AML-193 (cell line): ENCODE data around the gene RETREG3.

Experiments
- DNase-seq, 2 experiments: peaks; one replicate each; lab custom pipeline; 2025; lab: John Stamatoyannopoulos, UW

Gene RETREG3

DNA sequence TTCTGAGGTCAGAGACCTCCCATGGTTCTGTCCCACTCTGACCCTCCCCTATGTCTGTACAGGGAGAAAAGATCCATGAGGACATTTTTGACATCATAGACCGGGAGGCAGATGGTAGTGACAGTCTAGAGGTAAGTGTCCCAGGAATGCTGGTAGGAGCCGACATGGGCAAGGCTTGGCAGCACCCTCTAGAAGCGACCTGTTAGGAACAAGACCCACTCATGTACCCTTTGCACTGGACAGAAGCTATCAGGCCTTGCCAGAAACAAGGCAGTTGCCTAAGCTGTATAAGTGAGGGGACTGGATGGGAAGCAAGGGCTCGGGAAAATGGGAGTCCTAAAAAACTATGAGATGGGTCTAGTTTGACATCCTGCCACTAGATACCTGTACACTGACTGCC, 2.8 kb upstream of the RETREG3 start:
- no peak for DNase-seq

DNA sequence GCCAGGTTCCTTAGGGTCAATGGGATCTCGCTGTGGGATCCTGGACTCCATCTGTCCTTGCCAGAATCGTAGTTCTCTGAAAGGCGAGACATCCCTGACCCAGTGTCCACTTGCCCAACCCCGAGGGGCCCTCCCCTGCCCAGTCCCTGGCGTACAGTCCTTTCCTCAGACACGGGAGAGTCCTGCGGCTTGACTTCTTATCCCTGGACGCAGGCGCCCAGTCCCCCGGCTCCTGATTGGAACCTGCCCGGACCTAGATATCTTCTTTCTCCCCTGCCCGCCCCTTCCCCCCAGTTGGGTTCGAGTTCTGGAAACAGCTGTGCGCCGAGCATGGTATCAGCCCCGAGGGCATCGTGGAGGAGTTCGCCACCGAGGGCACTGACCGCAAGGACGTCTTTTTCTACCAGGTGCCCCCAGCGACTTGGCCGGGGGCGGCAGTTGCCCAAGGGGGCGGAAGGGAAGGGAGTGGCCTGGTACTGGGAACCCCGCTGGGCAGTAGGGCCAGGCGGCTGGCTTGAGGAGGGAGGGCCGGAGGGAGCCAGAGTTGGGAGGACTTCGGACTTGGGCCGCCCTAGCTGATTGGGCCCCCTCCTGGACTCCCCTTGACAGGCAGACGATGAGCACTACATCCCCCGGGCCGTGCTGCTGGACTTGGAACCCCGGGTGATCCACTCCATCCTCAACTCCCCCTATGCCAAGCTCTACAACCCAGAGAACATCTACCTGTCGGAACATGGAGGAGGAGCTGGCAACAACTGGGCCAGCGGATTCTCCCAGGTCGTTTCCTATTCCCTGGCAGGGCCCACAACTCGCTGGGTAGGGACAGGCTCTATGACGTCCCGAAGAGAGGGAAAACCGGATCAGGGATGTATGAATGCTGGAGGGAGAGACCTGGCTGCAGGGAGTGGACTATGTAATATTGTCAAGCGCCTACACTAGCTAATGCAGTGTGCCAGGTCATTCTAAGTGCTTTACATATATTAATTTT, 934 bp upstream of the RETREG3 start:
- peak in 1 of 2 experiments; percentile 61 for DNase-seq

DNA sequence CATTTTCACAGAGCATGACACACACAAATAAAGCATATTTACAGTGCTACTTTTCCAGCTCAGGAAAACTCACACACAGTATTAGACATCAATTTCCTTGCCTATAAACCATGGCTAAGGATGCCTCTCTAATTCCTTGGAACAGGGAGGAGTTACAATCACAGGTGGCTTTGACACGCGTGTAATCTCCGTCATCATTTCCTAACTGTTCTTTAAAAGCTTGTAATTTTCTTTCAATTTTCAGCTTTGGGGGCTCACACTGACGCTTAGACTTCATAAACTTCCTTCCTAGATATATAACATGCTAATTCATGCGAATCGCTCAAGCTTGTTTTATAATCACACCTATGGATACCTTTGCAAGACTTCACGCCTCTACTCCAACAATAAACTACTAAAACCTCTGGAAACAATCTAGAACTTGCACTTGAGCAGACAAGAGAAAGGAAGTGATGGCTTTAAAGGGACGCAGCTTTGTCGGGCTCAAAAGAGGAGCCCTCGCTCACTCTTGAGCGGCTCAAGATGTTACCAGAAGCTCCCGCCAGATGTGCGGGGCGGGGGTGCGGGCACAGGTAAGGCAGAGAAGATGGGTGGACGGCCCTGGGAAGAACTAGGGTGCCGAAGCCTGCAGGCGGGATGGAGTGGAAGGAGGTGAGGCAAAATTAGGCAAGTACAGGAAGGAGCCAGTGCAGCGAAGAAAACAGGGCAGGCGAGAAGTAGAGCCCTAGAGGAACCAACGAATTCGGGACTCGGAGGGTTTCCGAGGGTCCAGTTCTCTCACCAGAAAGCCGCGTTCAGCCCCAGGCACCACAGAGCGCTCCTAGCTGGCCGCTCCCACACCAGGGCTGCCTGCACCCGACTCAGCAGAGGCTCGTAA, 631 bp downstream of the RETREG3 start:
- no peak for DNase-seq

DNA sequence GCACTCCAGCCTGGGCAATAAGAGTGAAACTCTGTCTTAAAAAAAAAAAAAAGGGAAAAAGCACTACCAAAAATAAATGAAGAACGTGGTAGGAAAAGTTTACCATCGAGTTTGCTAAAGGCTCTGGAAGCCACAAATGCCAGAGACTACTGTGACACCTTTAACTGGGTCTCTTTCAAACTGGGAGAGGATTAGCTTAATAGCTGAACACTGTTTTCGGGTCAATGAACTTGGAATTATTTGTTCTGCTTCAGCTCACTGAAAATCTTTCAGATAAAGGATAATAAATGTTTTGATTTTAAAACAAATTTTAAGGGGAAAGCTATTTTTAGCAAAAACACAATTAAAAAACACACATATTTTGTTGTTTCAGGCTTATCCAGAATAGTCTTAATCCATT, 1.4 kb downstream of the RETREG3 start:
- no peak for DNase-seq

DNA sequence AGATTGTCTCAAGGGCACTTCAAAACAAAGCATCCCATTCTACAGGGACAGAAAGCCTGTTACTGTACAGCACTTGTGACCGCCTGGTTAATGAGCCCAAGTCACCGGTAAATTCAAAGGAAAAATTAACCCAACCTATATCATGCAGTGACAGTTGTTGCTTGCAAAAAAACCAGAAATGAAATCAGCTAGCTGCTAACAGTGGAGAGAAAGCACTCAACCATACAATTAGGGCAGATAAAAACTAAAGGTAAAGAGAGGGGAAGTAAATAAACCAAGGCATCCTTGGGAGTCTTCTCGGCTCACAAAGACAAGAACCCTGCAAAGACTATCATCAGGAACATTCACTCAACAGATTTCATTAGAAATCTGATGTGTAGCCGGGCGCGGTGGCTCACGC, 5.9 kb downstream of the RETREG3 start:
- DNase-seq = no peak

DNA sequence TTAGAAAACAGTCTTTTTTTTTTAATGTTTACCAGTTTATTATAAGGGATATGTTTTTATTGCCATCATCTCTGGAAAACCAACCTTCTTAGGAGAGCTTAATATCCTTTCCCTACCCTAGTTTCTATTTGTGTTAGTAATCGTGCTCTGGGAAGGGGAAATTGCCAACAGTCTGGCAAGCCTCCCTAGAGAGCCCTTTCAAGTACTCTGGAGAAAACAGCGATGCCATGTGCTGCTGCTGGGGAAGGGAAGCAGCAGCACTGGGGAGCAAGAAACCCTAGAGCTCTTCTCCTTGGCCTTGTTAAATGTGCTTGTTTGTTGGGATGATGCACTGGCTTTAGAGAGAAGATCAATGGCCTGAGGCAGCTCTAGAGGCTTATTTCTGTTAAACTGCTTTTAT, 10.3 kb downstream of the RETREG3 start:
- DNase-seq = no peak

DNA sequence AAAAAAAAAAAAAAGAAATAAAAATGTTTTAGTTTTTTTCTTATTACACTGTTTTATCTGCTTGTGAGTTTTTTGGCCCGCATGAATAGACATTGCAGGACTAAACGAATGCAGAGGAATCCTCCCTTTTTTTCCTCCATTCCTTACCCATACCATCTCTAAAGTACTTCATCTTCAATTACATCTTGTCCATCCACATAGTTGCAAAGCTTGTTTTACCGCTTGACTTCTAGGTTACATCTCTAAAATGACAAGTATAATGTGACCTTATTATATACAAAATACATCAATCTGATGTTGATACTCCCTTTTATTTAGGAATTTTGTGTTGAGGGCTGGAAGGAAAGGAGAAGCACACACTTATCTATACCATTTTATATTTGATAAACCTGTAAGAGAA, 12.8 kb downstream of the RETREG3 start:
- no peak for DNase-seq

DNA sequence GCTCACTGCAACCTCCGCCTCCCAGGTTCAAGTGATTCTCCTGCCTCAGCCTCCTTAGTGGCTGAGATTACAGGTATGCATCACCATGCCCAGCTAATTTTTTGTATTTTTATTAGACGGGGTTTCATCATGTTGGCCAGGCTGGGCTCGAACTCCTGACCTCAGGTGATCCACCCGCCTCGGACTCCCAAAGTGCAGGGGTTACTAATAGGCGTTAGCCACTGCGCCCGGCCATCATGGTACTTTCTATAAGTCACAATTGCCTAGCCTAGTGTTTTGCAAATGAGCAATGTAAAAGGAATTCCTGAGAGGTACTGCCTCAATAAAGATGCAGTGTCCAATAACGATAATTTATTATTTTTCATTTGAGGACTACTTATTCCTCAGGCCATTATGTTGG, 17.8 kb downstream of the RETREG3 start:
- DNase-seq = no peak

DNA sequence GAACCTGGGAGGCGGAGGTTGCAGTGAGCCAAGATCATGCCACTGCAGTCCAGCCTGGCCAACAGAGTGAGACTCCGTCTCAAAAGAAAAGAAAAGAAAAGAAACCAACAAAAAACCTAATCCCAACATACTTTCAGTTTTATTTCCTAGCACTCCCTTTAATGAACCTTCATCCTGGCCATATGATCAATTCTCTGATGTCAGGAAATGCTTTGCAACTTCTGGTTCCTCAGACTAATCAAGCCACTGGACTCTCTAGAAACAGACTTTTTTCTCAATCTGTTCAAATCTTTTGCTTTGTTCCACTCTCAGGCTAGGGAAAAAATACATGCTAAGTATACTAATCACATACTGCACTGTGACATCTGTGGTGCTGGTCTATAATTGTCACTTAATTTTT, 18.3 kb downstream of the RETREG3 start:
- no peak for DNase-seq

DNA sequence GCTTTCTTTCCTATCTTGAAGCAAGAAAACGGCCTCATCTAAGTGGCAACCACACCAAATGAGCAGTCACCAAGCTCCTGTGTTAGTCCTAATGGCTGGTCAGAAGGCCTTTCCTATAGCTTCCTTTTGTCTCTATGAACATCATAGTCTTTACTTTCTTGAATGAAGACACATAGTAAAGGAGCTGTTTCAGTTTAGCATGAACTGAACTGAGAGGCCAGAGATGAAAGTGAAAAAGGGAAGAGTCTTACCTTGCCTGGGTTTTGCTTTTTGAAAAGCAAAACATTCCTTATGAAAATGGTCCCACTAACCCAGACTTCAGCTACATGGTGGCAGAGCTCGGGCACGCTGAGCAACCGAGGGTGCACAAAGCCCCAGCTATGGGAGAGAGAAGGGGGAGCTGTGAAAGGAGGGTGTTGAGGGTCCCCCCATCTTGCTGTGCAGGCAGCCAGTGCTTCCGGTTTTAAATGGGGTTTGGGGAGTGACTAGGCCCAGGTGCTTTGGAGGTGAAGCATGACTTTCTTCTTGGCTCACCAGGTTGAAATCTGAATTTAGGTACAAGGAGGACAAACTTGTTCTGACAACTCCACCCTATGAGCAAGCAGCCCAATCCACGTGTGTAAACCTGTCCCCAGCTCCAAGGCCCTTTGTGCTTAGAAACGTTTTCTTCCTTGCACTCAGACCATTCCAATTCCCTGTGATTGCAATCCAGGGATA, 22.5 kb downstream of the RETREG3 start:
- DNase-seq = no peak

DNA sequence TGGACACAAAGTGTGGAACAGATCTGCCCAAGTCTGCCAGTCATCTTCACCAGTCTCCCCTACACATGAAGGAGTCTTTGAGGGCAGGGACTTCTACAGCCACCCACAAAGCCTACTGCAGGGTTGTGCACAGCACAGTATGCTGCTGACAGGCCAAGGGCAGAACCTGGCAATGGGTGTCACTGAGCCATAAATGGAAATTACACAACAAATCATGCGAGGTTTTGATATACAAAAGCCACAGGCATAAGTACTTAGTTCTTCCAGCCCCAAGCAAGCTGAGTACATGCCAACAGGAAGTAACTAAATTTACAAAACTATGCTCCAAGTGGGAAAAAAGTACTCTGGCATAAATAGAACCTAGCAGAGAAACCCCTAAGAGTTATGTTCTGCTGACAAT, 23.8 kb downstream of the RETREG3 start:
- peak in 1 of 2 experiments; percentile 11 for DNase-seq

DNA sequence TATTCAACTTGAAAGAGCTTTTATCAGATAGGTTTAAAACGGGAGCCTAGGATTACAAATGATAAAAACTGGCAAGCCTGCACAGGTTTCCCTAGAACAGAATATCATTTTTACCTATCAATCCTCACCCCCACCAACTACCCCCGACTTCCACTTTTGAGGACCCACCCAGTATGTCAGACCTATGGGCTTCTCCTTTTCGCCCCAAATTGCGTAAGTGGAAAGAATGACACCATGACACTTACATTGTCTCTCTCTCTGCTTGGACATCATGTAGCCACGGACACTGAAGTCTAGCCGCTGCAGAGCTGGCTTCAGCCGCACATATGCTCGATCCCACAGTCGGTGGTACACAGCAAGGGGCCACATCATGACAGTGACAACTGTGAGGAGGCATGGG, 24.3 kb downstream of the RETREG3 start:
- peak; percentile 31 to 49 for DNase-seq

DNA sequence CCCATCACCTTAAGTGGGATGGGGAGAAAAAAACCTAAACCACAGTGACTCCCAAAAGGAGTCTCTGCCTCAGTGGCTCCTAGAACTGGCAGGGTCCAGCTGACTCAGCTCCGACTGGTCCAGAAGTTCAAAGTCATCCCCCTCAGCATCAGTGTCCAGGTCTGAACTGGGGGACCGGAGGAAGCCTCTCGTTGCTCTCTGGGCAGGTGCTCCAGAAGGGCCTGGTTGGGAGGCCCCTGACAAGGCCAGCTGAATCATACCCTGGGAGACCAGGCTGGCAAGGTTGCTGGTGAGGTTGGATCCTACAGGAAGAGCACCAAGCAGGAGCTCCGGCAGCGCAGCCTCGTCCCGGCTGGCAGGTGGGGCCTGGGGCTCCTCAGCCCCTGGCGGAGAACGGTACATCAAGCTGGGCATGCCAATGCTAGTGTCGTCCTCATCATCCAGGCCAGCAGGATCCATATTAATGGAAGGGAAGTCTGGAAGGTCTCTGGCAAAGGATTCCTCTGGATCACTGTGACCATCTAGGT, 27.4 kb downstream of the RETREG3 start:
- DNase-seq = no peak

DNA sequence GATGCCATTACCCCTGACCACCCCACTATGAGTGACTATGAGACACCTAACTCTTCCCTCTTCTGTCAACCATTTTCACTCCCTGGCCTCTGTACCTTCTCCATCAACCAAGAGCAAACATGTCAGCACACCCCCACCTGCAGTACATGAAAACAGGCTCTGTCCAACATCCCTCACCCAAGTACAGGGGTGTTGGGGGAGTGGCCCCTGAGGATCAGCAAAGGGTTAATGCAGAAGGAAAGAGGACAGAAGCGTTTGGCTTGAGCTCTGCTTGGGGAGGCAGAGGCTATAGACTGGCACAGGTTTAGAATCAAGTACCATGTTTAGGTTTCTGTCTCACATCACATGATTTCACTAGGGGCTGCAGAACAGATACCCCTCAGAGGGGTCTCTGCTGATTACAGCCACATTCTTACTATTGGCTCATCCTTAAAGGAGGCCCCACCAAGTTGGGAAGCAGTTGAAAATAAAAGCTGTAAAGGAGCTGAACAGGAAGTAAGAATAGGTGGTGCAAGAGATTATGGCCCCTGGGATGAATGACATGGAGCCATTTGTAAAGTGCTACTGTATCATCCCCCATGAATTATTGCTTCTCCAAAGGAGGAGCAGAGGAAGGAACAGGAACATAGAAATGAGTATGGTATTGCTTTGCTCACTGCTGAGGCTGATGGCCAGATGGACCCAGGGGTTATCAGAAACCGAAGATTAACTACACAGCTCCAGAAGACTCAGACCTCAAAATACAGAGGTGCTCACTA, 29.2 kb downstream of the RETREG3 start:
- no peak for DNase-seq

DNA sequence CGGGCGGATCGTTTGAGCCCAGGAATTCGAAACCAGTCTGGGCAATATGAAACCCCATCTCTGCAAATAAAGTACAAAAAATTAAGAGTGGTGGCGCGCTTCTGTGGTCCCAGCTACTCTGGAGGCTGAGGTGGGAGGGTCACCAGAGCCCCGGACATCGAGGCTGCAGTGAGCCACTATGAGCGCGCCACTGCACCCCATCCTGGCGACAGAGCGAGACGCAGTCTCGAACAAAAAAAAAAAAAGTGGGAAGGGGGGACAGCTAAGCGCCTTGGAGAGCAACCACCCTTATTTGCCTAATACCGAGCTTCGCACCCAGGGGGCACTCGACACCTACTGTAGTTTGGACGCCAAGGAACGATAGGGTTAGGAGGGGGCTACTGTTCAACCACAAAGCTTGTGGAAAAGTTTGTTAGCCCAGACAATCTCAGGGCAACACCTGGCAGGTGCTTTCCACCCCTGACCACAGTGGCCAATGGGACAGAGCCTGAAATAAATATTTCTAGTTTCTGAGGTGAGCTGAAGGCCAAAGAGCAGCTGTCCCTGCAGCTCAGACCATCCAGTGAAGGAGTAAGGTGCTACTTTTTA, 30.8 kb downstream of the RETREG3 start:
- DNase-seq = peak; percentile 92 to 93

DNA sequence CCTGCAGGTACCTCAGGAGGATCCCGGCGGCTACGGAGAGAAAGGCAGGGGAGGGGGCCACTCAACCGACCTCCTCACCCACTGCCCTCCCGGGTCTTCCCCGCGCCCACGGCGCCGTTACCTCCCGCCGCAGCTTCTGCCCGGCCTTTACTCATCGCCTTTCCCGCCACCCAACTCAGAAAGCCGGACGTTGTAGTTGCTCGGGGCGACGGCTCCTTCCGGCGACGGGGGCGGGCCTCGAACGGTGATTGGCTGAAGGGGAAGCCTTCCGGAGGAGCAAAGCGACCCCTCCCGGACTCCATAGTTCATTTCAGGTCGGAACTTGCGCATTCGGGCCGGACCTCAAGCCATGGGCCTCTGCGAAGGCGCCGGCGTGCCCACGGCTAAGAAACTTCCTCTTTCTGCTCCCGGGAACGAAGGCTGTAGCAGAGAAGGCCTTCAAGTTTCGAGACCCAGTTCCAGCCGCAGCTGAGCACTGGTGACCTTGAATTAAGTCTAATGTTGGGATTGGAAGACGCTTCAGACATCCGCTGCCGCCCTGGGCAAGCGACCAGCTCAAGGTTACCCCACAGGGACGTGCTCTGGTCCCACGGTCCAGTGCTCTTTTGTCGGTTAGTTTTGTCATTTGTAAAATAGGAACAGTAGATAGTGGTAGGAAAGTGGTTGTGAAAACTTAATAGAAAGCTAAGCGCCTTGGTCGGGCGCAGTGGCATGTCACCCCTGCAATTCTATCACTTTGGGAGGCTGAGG, 31.5 kb downstream of the RETREG3 start, which contains the start of gene PSMC3IP:
TSS of gene PSMC3IP (minus strand) at position 198 of the 750 bp plus-strand sequence. CDS start at position 155, 43 bp downstream.
- DNase-seq = peak; percentile 98

DNA sequence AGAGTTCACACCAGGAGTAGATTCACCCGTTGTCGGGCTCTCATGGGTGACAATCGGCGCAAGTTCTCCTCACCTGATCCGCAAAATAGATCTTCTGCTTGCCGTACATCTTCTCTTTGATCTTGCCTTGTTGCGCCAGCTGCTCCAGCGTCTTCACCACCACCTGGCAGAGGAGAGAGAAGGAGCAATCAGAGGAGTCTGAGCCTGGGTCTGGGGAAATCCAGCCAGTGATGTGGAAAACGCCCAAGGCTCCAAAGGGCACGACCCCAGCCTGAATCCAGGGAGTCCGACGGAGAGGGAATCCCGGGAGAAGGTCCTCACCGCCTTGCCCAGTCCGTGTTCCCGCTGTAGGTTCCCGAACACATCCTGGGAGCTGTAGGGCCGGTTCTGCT, 32.0 kb downstream of the RETREG3 start:
- no peak for DNase-seq

DNA sequence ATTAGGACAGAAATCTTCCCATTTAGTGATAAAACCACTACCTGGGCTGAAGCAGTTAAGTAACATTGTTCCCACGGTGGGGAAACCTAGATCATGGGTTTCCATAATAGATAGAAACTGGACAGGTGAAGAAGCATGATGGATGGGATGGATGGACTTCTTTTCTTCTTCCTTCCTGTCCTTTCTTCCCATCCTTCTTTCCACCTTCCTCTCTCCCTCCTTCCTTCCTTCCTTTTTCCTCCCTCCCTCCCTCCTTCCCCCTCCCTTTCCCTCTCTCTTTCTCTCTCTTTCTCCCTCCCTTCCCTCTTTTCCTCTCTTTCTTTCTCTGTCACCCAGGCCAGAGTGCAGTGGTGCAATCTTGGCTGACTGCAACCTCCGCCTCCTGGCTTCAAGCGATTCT, 34.7 kb downstream of the RETREG3 start:
- DNase-seq = no peak

DNA sequence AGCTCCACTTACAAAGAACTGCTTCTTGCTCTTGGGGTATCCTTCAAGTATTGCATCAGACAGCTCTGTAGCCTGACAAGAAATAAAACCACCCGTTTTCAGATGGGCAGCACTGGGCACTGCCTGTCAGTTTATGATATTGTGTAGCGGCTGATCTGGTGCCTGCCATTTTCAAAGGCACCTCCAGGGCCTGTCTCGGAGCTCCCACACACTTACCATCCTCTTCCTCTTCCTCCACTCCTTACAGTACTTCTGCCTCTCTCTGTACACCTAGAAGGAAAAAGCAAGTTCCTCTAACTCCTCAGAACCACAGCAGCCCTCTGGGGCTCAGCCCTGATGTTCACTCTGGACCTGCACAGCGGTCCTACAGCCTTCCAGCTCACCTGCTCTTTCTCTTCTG, 36.1 kb downstream of the RETREG3 start:
- no peak for DNase-seq
